WTC11 (cell line): Measurements from ENCODE around the gene PDE5A. TPM values are rescaled to one million over a fixed set of nuclear protein-coding genes. Genes with fewer than 3 reads are reported as not detected.

Experiments
- ATAC-seq: fragments of 200-7000 bp; cut with Tn5 transposase; 2 replicates; pipeline ENCODE4 v1.10.0; 2021; ENCODE audit warnings: mild to moderate bottlenecking, moderate library complexity
- CTCF ChIA-PET: fragments of 300-600 bp; sonication (Branson Sonifier 250); formaldehyde crosslinking; loops from one replicate; lab custom pipeline; 2021; ENCODE audit warnings: antibody characterized with exemption; lab: Charles Lee
- POLR2A ChIA-PET: fragments of 350-600 bp; sonication (Branson Sonifier 250); formaldehyde crosslinking; loops from one replicate; lab custom pipeline; 2021; ENCODE audit warnings: antibody characterized with exemption; lab: Charles Lee
- DNase-seq: peaks from one replicate; pipeline ENCODE4 v3.0.0; 2021; ENCODE audit warnings: low spot score
- H3K27ac Mint-ChIP-seq: 2 replicates; pipeline ENCODE4 v1.8.0; 2021; ENCODE audit warnings: mixed read lengths
- H3K27me3 Mint-ChIP-seq: 2 replicates; pipeline ENCODE4 v1.8.0; 2021; ENCODE audit warnings: low read depth, mild to moderate bottlenecking, moderate library complexity, mixed read lengths
- H3K36me3 Mint-ChIP-seq: 2 replicates; pipeline ENCODE4 v1.8.0; 2021; ENCODE audit warnings: mixed read lengths
- H3K4me1 Mint-ChIP-seq: 2 replicates; pipeline ENCODE4 v1.8.0; 2022; ENCODE audit warnings: mixed read lengths
- H3K4me3 Mint-ChIP-seq: 2 replicates; pipeline ENCODE4 v1.8.0; 2021; ENCODE audit warnings: mild to moderate bottlenecking, moderate library complexity, mixed read lengths
- H3K9me3 Mint-ChIP-seq: 2 replicates; pipeline ENCODE4 v1.8.0; 2021; ENCODE audit warnings: mixed read lengths
- AR ChIP-seq: fragments of 250-450 bp; sonication (Bioruptor Pico); IDR thresholded peaks from 2 replicates; pipeline ENCODE4 v1.9.0; 2021; ENCODE audit warnings: mild to moderate bottlenecking
- ATF1 ChIP-seq: sonication (generic); formaldehyde crosslinking; IDR thresholded peaks from 2 replicates; pipeline ENCODE4 v1.8.1; 2023; ENCODE audit warnings: mild to moderate bottlenecking, moderate library complexity, missing genetic modification reagents
- CREB1 ChIP-seq: sonication (generic); formaldehyde crosslinking; IDR thresholded peaks from 2 replicates; pipeline ENCODE4 v1.8.0; 2023; ENCODE audit warnings: mild to moderate bottlenecking, missing genetic modification reagents
- NFYB ChIP-seq: sonication (generic); formaldehyde crosslinking; conservative IDR thresholded peaks from 2 replicates; pipeline ENCODE4 v1.8.0; 2022; ENCODE audit warnings: low read depth, missing genetic modification reagents
- SMAD4 ChIP-seq: sonication (generic); formaldehyde crosslinking; IDR thresholded peaks from 2 replicates; pipeline ENCODE4 v1.8.0; 2022; ENCODE audit warnings: mild to moderate bottlenecking, missing genetic modification reagents
- TEAD1 ChIP-seq: sonication (generic); formaldehyde crosslinking; IDR thresholded peaks from 2 replicates; pipeline ENCODE4 v1.8.0; 2022; ENCODE audit warnings: mild to moderate bottlenecking, missing genetic modification reagents
- ZNF219 ChIP-seq: sonication (generic); formaldehyde crosslinking; IDR thresholded peaks from 2 replicates; pipeline ENCODE4 v1.8.0; 2023; ENCODE audit warnings: missing genetic modification reagents, mild to moderate bottlenecking, borderline replicate concordance
- ZNF232 ChIP-seq: sonication (generic); formaldehyde crosslinking; IDR thresholded peaks from 2 replicates; pipeline ENCODE4 v1.8.0; 2022; ENCODE audit warnings: mild to moderate bottlenecking, missing genetic modification reagents
- ZNF263 ChIP-seq: sonication (generic); formaldehyde crosslinking; IDR thresholded peaks from 2 replicates; pipeline ENCODE4 v1.8.1; 2022; ENCODE audit warnings: low read depth, mild to moderate bottlenecking, moderate library complexity, missing genetic modification reagents
- total RNA-seq: library from RNA; stranded (reverse); gene quantifications from 3 replicates; pipeline ENCODE4 v1.2.3, GENCODE V29; 2021
- TF ChIP-seq, protein P1 (sequence below): fragments of 200-600 bp; IDR thresholded peaks from 2 replicates; pipeline ENCODE4 v1.8.0; 2022; ENCODE audit warnings: antibody characterized with exemption
- TF ChIP-seq, protein P2 (sequence below): sonication (generic); formaldehyde crosslinking; IDR thresholded peaks from 2 replicates; pipeline ENCODE4 v1.8.0; 2022; ENCODE audit warnings: mild to moderate bottlenecking, missing genetic modification reagents
- TF ChIP-seq, protein P3 (sequence below): fragments of 250-450 bp; sonication (Bioruptor Pico); IDR thresholded peaks from 2 replicates; pipeline ENCODE4 v1.9.0; 2021; ENCODE audit warnings: mild to moderate bottlenecking
- TF ChIP-seq, protein P4 (sequence below): sonication (generic); formaldehyde crosslinking; IDR thresholded peaks from 2 replicates; pipeline ENCODE4 v1.8.0; 2022; ENCODE audit warnings: mild to moderate bottlenecking, missing genetic modification reagents
- TF ChIP-seq, protein P5 (sequence below): sonication (generic); formaldehyde crosslinking; IDR thresholded peaks from 2 replicates; pipeline ENCODE4 v1.8.1; 2023; ENCODE audit warnings: mild to moderate bottlenecking, missing genetic modification reagents
- TF ChIP-seq, protein P6 (sequence below): sonication (generic); formaldehyde crosslinking; IDR thresholded peaks from 2 replicates; pipeline ENCODE4 v1.8.0; 2023; ENCODE audit warnings: missing genetic modification reagents
- TF ChIP-seq, protein P7 (sequence below): fragments of 250-450 bp; sonication (Bioruptor Pico); IDR thresholded peaks from 2 replicates; pipeline ENCODE4 v1.9.0; 2021; ENCODE audit warnings: mild to moderate bottlenecking, borderline replicate concordance

Gene PDE5A
- total RNA-seq, 1 experiment from 2014 or later, result 25.6 TPM

GRCh38 chr4:119646347-119647071 is 17.9 kb upstream of the PDE5A start (continued):
- TF ChIP-seq, protein P1, sequence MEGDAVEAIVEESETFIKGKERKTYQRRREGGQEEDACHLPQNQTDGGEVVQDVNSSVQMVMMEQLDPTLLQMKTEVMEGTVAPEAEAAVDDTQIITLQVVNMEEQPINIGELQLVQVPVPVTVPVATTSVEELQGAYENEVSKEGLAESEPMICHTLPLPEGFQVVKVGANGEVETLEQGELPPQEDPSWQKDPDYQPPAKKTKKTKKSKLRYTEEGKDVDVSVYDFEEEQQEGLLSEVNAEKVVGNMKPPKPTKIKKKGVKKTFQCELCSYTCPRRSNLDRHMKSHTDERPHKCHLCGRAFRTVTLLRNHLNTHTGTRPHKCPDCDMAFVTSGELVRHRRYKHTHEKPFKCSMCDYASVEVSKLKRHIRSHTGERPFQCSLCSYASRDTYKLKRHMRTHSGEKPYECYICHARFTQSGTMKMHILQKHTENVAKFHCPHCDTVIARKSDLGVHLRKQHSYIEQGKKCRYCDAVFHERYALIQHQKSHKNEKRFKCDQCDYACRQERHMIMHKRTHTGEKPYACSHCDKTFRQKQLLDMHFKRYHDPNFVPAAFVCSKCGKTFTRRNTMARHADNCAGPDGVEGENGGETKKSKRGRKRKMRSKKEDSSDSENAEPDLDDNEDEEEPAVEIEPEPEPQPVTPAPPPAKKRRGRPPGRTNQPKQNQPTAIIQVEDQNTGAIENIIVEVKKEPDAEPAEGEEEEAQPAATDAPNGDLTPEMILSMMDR, result no peak
- TF ChIP-seq, protein P2, sequence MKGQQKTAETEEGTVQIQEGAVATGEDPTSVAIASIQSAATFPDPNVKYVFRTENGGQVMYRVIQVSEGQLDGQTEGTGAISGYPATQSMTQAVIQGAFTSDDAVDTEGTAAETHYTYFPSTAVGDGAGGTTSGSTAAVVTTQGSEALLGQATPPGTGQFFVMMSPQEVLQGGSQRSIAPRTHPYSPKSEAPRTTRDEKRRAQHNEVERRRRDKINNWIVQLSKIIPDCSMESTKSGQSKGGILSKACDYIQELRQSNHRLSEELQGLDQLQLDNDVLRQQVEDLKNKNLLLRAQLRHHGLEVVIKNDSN (CRISPR knock-in tag), result no peak
- TF ChIP-seq NFYB (no peak), ZNF232 (CRISPR knock-in tag) (no peak)
- TF ChIP-seq, protein P3, sequence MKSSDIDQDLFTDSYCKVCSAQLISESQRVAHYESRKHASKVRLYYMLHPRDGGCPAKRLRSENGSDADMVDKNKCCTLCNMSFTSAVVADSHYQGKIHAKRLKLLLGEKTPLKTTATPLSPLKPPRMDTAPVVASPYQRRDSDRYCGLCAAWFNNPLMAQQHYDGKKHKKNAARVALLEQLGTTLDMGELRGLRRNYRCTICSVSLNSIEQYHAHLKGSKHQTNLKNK, result no peak

- CTCF ChIA-PET, result interaction anchor here (1.3 kb wide), 1 partner anchor 15 kb away, joined by 3 read pairs; the partner anchor contains the start of gene PDE5A
- ATAC-seq, result no peak
- POLR2A ChIA-PET, result no interaction called here
- no peaks in the 10 kb centered on the region for H3K36me3 Mint-ChIP-seq
- no peak overlapping the region for H3K27ac Mint-ChIP-seq
- DNase-seq, result no peak
- peaks cover 8% of the 10 kb centered on the region; the same call in 1 of the 2 replicates for H3K27me3 Mint-ChIP-seq
- no peak overlapping the region for H3K4me3 Mint-ChIP-seq
- H3K9me3 Mint-ChIP-seq, result no peaks in the 10 kb centered on the region
- H3K4me1 Mint-ChIP-seq, result no peaks in the 10 kb centered on the region; the same call in 1 of the 2 replicates
- TF ChIP-seq CREB1 (CRISPR knock-in tag), result no peak
- TF ChIP-seq, protein P4, sequence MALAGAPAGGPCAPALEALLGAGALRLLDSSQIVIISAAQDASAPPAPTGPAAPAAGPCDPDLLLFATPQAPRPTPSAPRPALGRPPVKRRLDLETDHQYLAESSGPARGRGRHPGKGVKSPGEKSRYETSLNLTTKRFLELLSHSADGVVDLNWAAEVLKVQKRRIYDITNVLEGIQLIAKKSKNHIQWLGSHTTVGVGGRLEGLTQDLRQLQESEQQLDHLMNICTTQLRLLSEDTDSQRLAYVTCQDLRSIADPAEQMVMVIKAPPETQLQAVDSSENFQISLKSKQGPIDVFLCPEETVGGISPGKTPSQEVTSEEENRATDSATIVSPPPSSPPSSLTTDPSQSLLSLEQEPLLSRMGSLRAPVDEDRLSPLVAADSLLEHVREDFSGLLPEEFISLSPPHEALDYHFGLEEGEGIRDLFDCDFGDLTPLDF (CRISPR knock-in tag), result no peak
- TF ChIP-seq, protein P1, result no peak
- no peak for TF ChIP-seq ATF1
- no peak for TF ChIP-seq ZNF219
- no peak for TF ChIP-seq TEAD1 (CRISPR knock-in tag)
- TF ChIP-seq, protein P5, sequence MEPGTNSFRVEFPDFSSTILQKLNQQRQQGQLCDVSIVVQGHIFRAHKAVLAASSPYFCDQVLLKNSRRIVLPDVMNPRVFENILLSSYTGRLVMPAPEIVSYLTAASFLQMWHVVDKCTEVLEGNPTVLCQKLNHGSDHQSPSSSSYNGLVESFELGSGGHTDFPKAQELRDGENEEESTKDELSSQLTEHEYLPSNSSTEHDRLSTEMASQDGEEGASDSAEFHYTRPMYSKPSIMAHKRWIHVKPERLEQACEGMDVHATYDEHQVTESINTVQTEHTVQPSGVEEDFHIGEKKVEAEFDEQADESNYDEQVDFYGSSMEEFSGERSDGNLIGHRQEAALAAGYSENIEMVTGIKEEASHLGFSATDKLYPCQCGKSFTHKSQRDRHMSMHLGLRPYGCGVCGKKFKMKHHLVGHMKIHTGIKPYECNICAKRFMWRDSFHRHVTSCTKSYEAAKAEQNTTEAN, result no peak
- no peak for TF ChIP-seq SMAD4 (CRISPR knock-in tag)
- TF ChIP-seq ZNF263 (CRISPR knock-in tag), result no peak
- TF ChIP-seq, protein P6, sequence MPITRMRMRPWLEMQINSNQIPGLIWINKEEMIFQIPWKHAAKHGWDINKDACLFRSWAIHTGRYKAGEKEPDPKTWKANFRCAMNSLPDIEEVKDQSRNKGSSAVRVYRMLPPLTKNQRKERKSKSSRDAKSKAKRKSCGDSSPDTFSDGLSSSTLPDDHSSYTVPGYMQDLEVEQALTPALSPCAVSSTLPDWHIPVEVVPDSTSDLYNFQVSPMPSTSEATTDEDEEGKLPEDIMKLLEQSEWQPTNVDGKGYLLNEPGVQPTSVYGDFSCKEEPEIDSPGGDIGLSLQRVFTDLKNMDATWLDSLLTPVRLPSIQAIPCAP (CRISPR knock-in tag), result no peak
- TF ChIP-seq, protein P7, sequence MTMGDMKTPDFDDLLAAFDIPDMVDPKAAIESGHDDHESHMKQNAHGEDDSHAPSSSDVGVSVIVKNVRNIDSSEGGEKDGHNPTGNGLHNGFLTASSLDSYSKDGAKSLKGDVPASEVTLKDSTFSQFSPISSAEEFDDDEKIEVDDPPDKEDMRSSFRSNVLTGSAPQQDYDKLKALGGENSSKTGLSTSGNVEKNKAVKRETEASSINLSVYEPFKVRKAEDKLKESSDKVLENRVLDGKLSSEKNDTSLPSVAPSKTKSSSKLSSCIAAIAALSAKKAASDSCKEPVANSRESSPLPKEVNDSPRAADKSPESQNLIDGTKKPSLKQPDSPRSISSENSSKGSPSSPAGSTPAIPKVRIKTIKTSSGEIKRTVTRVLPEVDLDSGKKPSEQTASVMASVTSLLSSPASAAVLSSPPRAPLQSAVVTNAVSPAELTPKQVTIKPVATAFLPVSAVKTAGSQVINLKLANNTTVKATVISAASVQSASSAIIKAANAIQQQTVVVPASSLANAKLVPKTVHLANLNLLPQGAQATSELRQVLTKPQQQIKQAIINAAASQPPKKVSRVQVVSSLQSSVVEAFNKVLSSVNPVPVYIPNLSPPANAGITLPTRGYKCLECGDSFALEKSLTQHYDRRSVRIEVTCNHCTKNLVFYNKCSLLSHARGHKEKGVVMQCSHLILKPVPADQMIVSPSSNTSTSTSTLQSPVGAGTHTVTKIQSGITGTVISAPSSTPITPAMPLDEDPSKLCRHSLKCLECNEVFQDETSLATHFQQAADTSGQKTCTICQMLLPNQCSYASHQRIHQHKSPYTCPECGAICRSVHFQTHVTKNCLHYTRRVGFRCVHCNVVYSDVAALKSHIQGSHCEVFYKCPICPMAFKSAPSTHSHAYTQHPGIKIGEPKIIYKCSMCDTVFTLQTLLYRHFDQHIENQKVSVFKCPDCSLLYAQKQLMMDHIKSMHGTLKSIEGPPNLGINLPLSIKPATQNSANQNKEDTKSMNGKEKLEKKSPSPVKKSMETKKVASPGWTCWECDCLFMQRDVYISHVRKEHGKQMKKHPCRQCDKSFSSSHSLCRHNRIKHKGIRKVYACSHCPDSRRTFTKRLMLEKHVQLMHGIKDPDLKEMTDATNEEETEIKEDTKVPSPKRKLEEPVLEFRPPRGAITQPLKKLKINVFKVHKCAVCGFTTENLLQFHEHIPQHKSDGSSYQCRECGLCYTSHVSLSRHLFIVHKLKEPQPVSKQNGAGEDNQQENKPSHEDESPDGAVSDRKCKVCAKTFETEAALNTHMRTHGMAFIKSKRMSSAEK, result no peak
- no peak for TF ChIP-seq AR (CRISPR knock-in tag)
These were observed 14.9 kb upstream of the PDE5A start for GRCh38 chr4:119643306-119644042.
